ENCODE data around the gene PCDHB3.
"Not testable (repeated sequence)": the region's sequence is repeated elsewhere in the genome, so short reads cannot be mapped to it uniquely, and the experiment has no call there.

The PCDHB3 gene

DNA sequence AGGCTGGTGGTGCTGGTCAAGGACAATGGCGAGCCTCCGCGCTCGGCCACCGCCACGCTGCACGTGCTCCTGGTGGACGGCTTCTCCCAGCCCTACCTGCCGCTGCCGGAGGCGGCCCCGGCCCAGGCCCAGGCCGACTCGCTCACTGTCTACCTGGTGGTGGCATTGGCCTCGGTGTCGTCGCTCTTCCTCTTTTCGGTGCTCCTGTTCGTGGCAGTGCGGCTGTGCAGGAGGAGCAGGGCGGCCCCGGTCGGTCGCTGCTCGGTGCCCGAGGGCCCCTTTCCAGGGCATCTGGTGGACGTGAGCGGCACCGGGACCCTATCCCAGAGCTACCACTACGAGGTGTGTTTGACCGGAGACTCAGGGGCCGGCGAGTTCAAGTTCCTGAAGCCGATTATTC is 37.1 kb downstream of the PCDHB3 start:
- DNase-seq = not testable (repeated sequence)

DNA sequence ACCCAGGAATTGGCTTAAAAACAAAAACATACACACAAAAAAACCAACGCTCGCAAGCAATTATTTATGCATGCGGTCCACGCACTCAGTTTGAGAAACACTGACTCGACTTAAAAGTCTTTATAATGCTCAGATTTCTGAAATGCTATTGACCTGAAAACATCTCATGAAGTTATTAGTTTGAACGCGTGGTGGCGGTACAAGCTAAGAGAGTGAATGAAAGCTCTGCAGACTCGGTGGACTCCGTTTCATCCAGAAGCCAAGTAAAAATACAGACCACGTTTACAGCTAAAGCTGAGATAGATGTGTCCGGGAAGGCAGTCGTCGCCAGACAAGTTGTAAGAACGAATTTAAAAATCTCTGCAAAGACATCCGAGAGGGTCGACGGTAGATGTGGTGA is 49.5 kb downstream of the PCDHB3 start, which contains the start of gene PCDHB6:
Gene PCDHB6, plus strand, starts transcription at position 246 of the 400 bp plus-strand sequence. CDS start 201 bp downstream, outside the sequence.
- no peak for DNase-seq

DNA sequence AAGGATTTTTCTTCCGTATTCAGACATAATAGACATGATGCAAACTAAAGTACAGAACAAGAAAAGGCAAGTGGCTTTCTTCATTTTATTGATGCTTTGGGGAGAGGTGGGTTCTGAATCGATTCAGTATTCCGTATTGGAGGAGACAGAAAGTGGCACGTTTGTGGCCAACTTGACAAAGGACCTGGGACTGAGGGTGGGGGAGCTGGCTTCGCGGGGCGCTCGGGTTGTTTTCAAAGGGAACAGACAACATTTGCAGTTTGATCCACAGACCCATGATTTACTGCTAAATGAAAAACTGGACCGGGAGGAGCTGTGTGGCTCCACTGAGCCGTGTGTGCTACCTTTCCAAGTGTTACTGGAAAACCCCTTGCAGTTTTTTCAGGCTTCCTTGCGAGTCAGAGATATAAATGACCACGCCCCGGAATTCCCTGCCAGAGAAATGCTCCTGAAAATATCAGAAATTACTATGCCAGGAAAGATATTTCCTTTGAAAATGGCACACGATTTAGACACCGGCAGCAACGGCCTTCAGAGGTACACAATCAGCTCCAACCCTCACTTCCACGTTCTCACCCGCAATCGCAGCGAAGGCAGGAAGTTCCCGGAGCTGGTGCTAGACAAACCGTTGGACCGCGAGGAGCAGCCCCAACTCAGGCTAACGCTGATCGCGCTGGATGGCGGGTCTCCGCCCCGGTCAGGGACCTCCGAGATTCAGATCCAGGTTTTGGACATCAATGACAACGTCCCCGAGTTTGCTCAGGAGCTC is 50.1 kb downstream of the PCDHB3 start:
- no peak for DNase-seq

DNA sequence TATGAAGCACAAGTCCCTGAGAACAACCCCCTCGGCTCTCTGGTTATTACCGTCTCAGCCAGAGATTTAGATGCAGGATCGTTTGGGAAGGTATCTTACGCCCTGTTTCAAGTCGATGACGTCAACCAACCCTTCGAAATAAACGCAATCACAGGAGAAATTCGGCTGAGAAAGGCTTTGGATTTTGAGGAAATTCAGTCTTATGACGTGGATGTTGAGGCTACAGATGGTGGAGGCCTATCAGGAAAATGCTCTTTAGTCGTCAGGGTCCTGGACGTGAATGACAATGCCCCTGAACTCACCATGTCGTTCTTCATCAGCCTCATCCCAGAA is 50.7 kb downstream of the PCDHB3 start:
- no peak for DNase-seq

DNA sequence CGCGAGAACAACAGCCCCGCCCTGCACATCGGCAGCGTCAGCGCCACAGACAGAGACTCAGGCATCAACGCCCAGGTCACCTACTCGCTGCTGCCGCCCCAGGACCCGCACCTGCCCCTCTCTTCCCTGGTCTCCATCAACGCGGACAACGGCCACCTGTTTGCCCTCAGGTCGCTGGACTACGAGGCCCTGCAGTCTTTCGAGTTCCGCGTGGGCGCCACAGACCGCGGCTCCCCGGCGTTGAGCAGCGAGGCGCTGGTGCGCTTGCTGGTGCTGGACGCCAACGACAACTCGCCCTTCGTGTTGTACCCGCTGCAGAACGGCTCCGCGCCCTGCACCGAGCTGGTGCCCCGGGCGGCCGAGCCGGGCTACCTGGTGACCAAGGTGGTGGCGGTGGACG is 51.4 kb downstream of the PCDHB3 start:
- DNase-seq = not testable (repeated sequence)

DNA sequence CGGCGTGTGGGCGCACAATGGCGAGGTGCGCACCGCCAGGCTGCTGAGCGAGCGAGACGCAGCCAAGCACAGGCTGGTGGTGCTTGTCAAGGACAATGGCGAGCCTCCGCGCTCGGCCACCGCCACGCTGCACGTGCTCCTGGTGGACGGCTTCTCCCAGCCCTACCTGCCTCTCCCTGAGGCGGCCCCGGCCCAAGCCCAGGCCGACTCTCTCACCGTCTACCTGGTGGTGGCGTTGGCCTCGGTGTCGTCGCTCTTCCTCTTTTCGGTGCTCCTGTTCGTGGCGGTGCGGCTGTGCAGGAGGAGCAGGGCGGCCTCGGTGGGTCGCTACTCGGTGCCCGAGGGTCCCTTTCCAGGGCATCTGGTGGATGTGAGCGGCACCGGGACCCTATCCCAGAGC is 51.8 kb downstream of the PCDHB3 start:
- DNase-seq = not testable (repeated sequence)
